PC-9 (cell line): ENCODE data around the gene APOBEC3B. TPM values are rescaled to one million over a fixed set of nuclear protein-coding genes. Genes with fewer than 3 reads are reported as not detected.

Experiments used
- BruUV-seq: library from RNA; stranded (reverse); fragments of 400-500 nt; replicated peaks from 2 replicates; lab custom pipeline; 2021; lab: Mats Ljungman, UMichigan
- CTCF ChIA-PET: fragments of 300-600 bp; sonication (Branson Sonifier 250); formaldehyde crosslinking; loops from one replicate; lab custom pipeline; 2022; ENCODE audit warnings: antibody characterized with exemption; lab: Charles Lee
- POLR2A ChIA-PET: fragments of 300-600 bp; sonication (Branson Sonifier 250); formaldehyde crosslinking; loops from one replicate; lab custom pipeline; 2022; ENCODE audit warnings: antibody characterized with exemption; ENCODE audit not compliant: unreplicated experiment; lab: Charles Lee
- DNase-seq, 2 experiments: peaks; one replicate each; pipeline versions ENCODE4 v3.0.0 to v3.0.0-alpha.2; 2015 to 2022; ENCODE audit warnings: mixed read lengths in 1 of 2
- H2AFZ ChIP-seq: fragments of 200-600 bp; sonication (generic); 2 replicates; pipeline ENCODE4 v1.8.1; 2017; ENCODE audit warnings: antibody characterized with exemption
- H3F3A ChIP-seq: fragments of 200-600 bp; sonication (generic); 2 replicates; pipeline ENCODE4 v1.8.1; 2017; ENCODE audit warnings: antibody characterized with exemption, mild to moderate bottlenecking, low read depth; ENCODE audit not compliant: insufficient read depth
- H3K27ac ChIP-seq: fragments of 200-600 bp; sonication (generic); 2 replicates; pipeline ENCODE4 v1.6.1; 2016; ENCODE audit warnings: mixed run types
- H3K27me3 ChIP-seq: fragments of 200-600 bp; sonication (generic); 2 replicates; pipeline ENCODE4 v1.6.1; 2016; ENCODE audit warnings: low read depth, mixed run types; ENCODE audit not compliant: insufficient read depth
- H3K36me3 ChIP-seq: fragments of 200-600 bp; sonication (generic); 2 replicates; pipeline ENCODE4 v1.6.1; 2016; ENCODE audit warnings: low read depth, mixed run types
- H3K4me1 ChIP-seq: fragments of 200-600 bp; sonication (generic); replicated peaks from 2 replicates; pipeline ENCODE4 v1.6.1; 2016; ENCODE audit warnings: mixed run types; ENCODE audit not compliant: insufficient read depth
- H3K4me2 ChIP-seq: fragments of 200-600 bp; sonication (generic); 2 replicates; pipeline ENCODE4 v1.6.1; 2017; ENCODE audit warnings: mixed run types
- H3K4me3 ChIP-seq: fragments of 200-600 bp; sonication (generic); 2 replicates; pipeline ENCODE4 v1.6.1; 2016; ENCODE audit warnings: mixed run types
- H3K79me2 ChIP-seq: fragments of 200-600 bp; sonication (generic); 2 replicates; pipeline ENCODE4 v1.6.1; 2017; ENCODE audit warnings: low read depth, mixed run types
- H3K9me2 ChIP-seq: fragments of 200-600 bp; sonication (generic); 2 replicates; pipeline ENCODE4 v1.8.1; 2017; ENCODE audit warnings: mild to moderate bottlenecking; ENCODE audit not compliant: insufficient read depth
- H3K9me3 ChIP-seq: fragments of 200-600 bp; sonication (generic); 2 replicates; pipeline ENCODE4 v1.8.1; 2016; ENCODE audit warnings: low read depth; ENCODE audit not compliant: insufficient read depth
- H4K20me1 ChIP-seq: fragments of 200-600 bp; sonication (generic); 2 replicates; pipeline ENCODE4 v1.8.1; 2017; ENCODE audit not compliant: insufficient read depth
- EZH2 ChIP-seq: fragments of 200-600 bp; sonication (generic); IDR thresholded peaks from 2 replicates; pipeline ENCODE4 v1.8.0; 2017; ENCODE audit warnings: antibody characterized with exemption, low read depth
- intact Hi-C: fragments of 100-400 bp; cut with micrococcal nuclease; formaldehyde crosslinking; loops from one replicate; pipeline ENCODE4 v1.10.0; 2022; ENCODE audit not compliant: unreplicated experiment
- total RNA-seq: library from RNA; stranded (reverse); gene quantifications from 2 replicates; pipeline ENCODE4 v1.2.3, GENCODE V29; 2021
- TF ChIP-seq, protein P1 (sequence below): fragments of 200-600 bp; sonication (generic); conservative IDR thresholded peaks from 2 replicates; pipeline ENCODE4 v1.6.1; 2017; ENCODE audit warnings: mixed run types, antibody characterized with exemption, mild to moderate bottlenecking, moderate library complexity

Gene APOBEC3B
- total RNA-seq, 1 experiment from 2014 or later, result 66.5 TPM

DNA sequence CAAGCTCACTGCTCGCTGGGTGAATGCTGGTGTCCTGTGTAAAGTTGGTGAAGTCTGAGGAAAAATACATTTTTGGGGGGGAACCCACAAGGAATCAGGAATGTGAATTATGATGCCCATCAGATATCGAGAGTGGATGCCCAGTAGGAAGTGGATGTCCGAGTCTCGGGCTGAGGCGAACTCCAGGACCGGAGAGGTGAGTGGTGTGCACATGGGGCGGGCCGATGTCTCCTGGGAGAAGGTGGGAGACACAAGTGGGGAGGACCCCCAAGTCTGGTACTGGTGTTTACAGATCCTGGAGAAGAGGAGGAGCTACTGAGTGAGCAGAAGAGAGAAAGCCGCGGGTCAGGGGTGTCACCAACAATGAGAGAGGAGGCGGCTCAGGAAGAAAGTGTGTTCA is 43.9 kb upstream of the APOBEC3B start:
- H3F3A ChIP-seq, result peaks cover 12% of the 10 kb centered on the region; the same call in 1 of the 2 replicates
- no peak for DNase-seq
- no peaks in the 10 kb centered on the region for H3K79me2 ChIP-seq
- no peaks in the 10 kb centered on the region for H3K9me3 ChIP-seq
- no peak overlapping the region for H3K27ac ChIP-seq
- H3K9me2 ChIP-seq, result no peaks in the 10 kb centered on the region
- ChIA-PET POLR2A (no interaction called here), CTCF (no interaction called here)
- no peak for TF ChIP-seq EZH2
- TF ChIP-seq, protein P1, sequence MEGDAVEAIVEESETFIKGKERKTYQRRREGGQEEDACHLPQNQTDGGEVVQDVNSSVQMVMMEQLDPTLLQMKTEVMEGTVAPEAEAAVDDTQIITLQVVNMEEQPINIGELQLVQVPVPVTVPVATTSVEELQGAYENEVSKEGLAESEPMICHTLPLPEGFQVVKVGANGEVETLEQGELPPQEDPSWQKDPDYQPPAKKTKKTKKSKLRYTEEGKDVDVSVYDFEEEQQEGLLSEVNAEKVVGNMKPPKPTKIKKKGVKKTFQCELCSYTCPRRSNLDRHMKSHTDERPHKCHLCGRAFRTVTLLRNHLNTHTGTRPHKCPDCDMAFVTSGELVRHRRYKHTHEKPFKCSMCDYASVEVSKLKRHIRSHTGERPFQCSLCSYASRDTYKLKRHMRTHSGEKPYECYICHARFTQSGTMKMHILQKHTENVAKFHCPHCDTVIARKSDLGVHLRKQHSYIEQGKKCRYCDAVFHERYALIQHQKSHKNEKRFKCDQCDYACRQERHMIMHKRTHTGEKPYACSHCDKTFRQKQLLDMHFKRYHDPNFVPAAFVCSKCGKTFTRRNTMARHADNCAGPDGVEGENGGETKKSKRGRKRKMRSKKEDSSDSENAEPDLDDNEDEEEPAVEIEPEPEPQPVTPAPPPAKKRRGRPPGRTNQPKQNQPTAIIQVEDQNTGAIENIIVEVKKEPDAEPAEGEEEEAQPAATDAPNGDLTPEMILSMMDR, result no peak
- intact Hi-C loops, result loop anchor here (5.0 kb wide), 1 partner anchor 44 kb away; the partner anchor contains the start of gene APOBEC3B
- no peaks in the 10 kb centered on the region for H4K20me1 ChIP-seq
- H3K4me1 ChIP-seq, result peaks cover 40% of the 10 kb centered on the region
- no TSS peak for BruUV-seq
- no peak overlapping the region for H2AFZ ChIP-seq
- no peaks in the 10 kb centered on the region for H3K36me3 ChIP-seq
- H3K27me3 ChIP-seq, result no peaks in the 10 kb centered on the region
- no peak overlapping the region for H3K4me3 ChIP-seq
- H3K4me2 ChIP-seq, result no peak overlapping the region

DNA sequence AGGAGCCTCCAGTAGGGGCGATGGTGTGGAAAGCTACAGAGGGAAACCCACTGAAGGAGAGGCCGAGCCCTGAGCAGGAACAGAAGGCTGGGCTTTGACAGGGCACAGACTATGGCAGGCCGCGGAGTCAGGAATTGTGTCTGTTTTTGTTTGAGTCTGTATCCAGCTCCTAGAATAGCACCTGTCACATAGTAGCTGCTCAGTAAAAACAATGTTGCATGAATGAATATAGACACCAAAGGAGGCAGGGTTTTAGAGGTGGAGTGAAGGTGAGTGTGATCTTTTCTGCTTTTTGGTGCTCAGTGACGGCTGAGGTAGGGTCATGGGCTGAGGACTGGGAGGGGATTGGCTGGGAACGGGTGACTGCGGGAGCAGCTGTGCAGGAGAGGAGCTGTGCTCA is 43.2 kb upstream of the APOBEC3B start:
- no peak overlapping the region for H3K4me2 ChIP-seq
- no peak for DNase-seq
- H4K20me1 ChIP-seq, result no peaks in the 10 kb centered on the region
- no peak overlapping the region for H2AFZ ChIP-seq
- H3K79me2 ChIP-seq, result no peaks in the 10 kb centered on the region
- H3K27ac ChIP-seq, result no peak overlapping the region
- intact Hi-C loops, result loop anchor here (5.0 kb wide), 1 partner anchor 43 kb away; the partner anchor contains the start of gene APOBEC3B
- H3K4me3 ChIP-seq, result no peak overlapping the region
- no peaks in the 10 kb centered on the region for H3K36me3 ChIP-seq
- peaks cover 38% of the 10 kb centered on the region for H3K4me1 ChIP-seq
- ChIA-PET POLR2A (interaction anchor here (0.7 kb wide), 1 partner anchor 56 kb away, joined by 4 read pairs; no protein-coding TSS in a partner anchor), CTCF (no interaction called here)
- no peak for TF ChIP-seq EZH2
- TF ChIP-seq, protein P1, result no peak
- H3K9me3 ChIP-seq, result no peaks in the 10 kb centered on the region
- no peaks in the 10 kb centered on the region for H3K27me3 ChIP-seq
- no TSS peak for BruUV-seq
- no peaks in the 10 kb centered on the region for H3K9me2 ChIP-seq
- H3F3A ChIP-seq, result peaks cover 12% of the 10 kb centered on the region; the same call in 1 of the 2 replicates

DNA sequence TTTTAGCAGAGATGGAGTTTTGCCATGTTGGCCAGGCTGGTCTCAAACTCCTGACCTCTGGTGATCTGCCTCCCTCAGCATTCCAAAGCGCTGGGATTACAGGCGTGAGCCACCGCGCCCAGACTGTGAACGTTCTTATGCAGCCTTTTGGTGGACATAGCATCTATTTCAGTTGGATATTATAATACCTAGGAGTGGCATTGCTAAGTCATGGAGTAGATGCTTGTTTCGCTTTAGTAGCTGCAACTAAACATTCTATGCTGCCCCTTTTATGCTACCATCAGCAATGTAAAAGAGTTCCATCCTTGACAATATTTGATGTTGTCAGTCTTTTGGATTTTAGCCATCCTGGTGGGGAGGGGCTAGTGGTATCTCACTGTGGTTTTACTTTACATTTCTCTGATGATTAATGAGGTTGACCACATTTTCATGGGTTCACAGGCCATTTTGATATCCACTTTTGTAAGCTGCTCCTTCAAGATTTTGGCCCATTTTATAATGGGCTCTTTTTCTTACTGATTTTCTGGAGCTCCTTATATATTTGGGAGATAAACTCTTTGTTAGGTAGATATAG is 41.2 kb upstream of the APOBEC3B start:
- no peaks in the 10 kb centered on the region for H3K9me3 ChIP-seq
- ChIA-PET CTCF (no interaction called here), POLR2A (no interaction called here)
- peaks cover 26% of the 10 kb centered on the region for H3K4me1 ChIP-seq
- H3K4me2 ChIP-seq, result no peak overlapping the region
- H3K27ac ChIP-seq, result no peak overlapping the region
- H3K9me2 ChIP-seq, result no peaks in the 10 kb centered on the region
- no peaks in the 10 kb centered on the region for H3K79me2 ChIP-seq
- BruUV-seq, result no TSS peak
- intact Hi-C loops, result no loop called here
- H2AFZ ChIP-seq, result no peak overlapping the region
- peaks cover 5% of the 10 kb centered on the region; the same call in 1 of the 2 replicates for H3F3A ChIP-seq
- TF ChIP-seq, protein P1, result no peak
- TF ChIP-seq EZH2, result no peak
- no peaks in the 10 kb centered on the region for H3K27me3 ChIP-seq
- no peaks in the 10 kb centered on the region for H4K20me1 ChIP-seq
- no peaks in the 10 kb centered on the region for H3K36me3 ChIP-seq
- DNase-seq, result no peak
- H3K4me3 ChIP-seq, result no peak overlapping the region
